Common myeloid progenitor, CD34-positive (primary cell): Measurements from ENCODE around the gene CARD10.

ENCODE experiments used
- CTCF ChIA-PET: fragments of 350-600 bp; sonication (Branson Sonifier 250); formaldehyde crosslinking; loops from one replicate; lab custom pipeline; 2021; ENCODE audit warnings: antibody characterized with exemption; lab: Charles Lee
- POLR2A ChIA-PET: fragments of 350-600 bp; sonication (Branson Sonifier 250); formaldehyde crosslinking; loops from one replicate; lab custom pipeline; 2021; ENCODE audit warnings: antibody characterized with exemption; lab: Charles Lee
- DNase-seq, 3 donors: peaks; one replicate each; pipeline versions ENCODE4 v3.0.0 to v3.0.0-alpha.2; 2013
- H3K27ac ChIP-seq, 2 experiments: 1 replicate in 1 of 2; 2 replicates in 1 of 2; pipeline ENCODE4 v1.7.0; 2013; ENCODE audit warnings: inconsistent platforms in 2 of 2, low read length in 2 of 2, mild to moderate bottlenecking in 2 of 2, low read depth in 1 of 2, moderate library complexity in 1 of 2; ENCODE audit not compliant: severe bottlenecking in 2 of 2, insufficient read depth in 1 of 2, poor library complexity in 1 of 2
- H3K27me3 ChIP-seq, 5 experiments: replicated peaks in 2 of 5; 1 replicate in 3 of 5; 2 replicates in 2 of 5; pipeline versions ENCODE4 v1.6.1 to v1.7.0; 2013; ENCODE audit warnings: low read length in 4 of 5, mild to moderate bottlenecking in 2 of 5, moderate library complexity in 2 of 5, inconsistent platforms in 1 of 5; ENCODE audit not compliant: insufficient read depth in 5 of 5, control insufficient read depth in 4 of 5
- H3K36me3 ChIP-seq, 4 experiments: 1 replicate in 2 of 4; 2 replicates in 2 of 4; pipeline versions ENCODE4 v1.6.1 to v1.7.0; 2013; ENCODE audit warnings: low read length in 3 of 4, control low read depth in 1 of 4, mild to moderate bottlenecking in 1 of 4; ENCODE audit not compliant: control insufficient read depth in 4 of 4, insufficient read depth in 4 of 4
- H3K4me1 ChIP-seq, 4 experiments: 1 replicate in 3 of 4; 2 replicates in 1 of 4; pipeline versions ENCODE4 v1.6.1 to v1.7.1; 2013; ENCODE audit warnings: low read length in 3 of 4, mild to moderate bottlenecking in 3 of 4, control low read depth in 1 of 4, inconsistent platforms in 1 of 4, moderate library complexity in 1 of 4; ENCODE audit not compliant: control insufficient read depth in 4 of 4, insufficient read depth in 4 of 4; ENCODE audit errors: control extremely low read depth in 1 of 4
- H3K4me3 ChIP-seq, 7 experiments: 1 replicate in 4 of 7; 2 replicates in 3 of 7; pipeline versions ENCODE4 v1.5.1 to v1.7.0; 2013; ENCODE audit warnings: mild to moderate bottlenecking in 7 of 7, low read length in 6 of 7, moderate library complexity in 6 of 7, inconsistent platforms in 2 of 7, low read depth in 2 of 7, control low read depth in 1 of 7; ENCODE audit not compliant: insufficient read depth in 4 of 7, control insufficient read depth in 1 of 7; ENCODE audit errors: extremely low read depth in 1 of 7
- H3K9me3 ChIP-seq, 5 experiments: 1 replicate in 4 of 5; 2 replicates in 1 of 5; pipeline versions ENCODE4 v1.6.1 to v1.7.1; 2013; ENCODE audit warnings: low read length in 4 of 5, mild to moderate bottlenecking in 2 of 5, inconsistent platforms in 1 of 5, low read depth in 1 of 5, moderate library complexity in 1 of 5; ENCODE audit not compliant: control insufficient read depth in 4 of 5, insufficient read depth in 2 of 5; ENCODE audit errors: control extremely low read depth in 1 of 5
- WGBS: methylation state at CpG from one replicate; pipeline ENCODE4 v1.1.5; 2013; ENCODE audit not compliant: insufficient coverage; 5-methylcytosine and 5-hydroxymethylcytosine counted together

CARD10 gene

DNA sequence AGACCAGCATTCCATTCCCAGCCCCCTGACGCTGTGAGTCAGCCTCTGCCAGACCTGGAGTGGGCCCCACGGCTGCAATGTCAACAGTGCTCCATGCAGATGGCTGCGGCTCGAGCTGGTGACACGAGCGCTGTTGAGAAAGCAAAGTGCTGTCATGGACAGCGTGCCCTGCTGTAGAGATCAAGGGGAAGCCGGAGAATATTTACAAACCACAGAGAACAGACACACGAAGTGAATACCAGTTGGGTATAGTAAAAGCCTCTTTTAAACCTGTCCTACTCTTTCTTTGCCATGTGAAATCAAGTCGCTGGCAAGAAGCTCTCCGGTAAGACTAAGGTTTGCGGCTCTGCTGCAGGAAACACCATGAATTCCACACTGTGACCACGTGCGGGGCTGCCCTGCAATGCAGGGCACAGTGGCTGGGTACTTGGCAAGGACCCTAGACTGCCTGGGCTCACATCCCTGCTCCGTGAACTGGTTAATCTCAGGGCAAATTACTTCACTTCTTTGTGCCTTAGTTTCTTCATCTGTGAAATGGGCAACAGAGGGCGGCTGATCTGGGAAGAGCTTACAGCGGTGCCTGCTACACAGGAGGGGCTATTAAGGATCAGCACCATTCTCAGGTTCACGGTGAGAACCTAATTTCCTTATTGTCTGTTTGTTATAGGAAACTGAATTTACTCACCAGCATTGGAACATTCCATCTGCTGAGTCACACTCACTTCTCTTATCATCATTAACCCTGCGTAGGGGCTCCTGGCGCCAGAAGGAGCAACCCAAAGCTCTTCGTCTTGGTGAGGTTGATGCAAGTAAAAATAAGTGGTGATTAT lies 64.1 kb downstream of the CARD10 start:
- CTCF ChIA-PET: interaction anchor here (1.0 to 6.2 kb wide), 10 partner anchors 10 to 194 kb away, joined by 3 to 66 read pairs (median 6); no protein-coding TSS in a partner anchor
- no peak overlapping the region for H3K27ac ChIP-seq

DNA sequence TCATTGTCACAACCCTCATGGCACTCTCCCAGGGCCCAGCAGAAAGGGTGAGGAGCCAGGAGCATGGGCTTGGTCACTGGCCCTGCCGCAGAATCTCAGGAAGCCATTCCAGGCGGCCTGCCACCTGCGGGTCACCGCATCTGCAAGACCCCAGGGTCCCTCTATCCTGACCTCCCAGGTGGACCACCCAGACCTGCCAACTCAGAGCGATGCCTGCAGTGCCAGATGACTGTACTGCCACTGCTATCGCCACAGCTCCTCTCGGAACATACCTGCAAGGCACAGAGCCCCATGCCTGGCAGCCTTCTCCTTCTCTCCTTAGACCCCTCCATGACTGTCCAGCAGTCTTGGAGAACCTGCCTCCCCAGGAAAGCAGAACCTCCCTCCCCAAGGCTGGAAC lies 65.5 kb downstream of the CARD10 start:
- 98% methylated on average over 6 of the region's 7 CpGs for WGBS
- H3K27me3 ChIP-seq: no peaks in the 10 kb centered on the region
- DNase-seq: no peak
- H3K27ac ChIP-seq: no peak overlapping the region
- no peaks in the 10 kb centered on the region for H3K36me3 ChIP-seq
- ChIA-PET POLR2A (interaction anchor here (0.6 kb wide), 1 partner anchor 143 kb away, joined by 3 read pairs; no protein-coding TSS in a partner anchor), CTCF (interaction anchor here (1.1 to 6.2 kb wide), 2 partner anchors 134 to 137 kb away, joined by 3 to 66 read pairs; no protein-coding TSS in a partner anchor)
- H3K9me3 ChIP-seq: peaks cover 0 to 3% (median 0%) of the 10 kb centered on the region in 5 experiments
- H3K4me3 ChIP-seq: no peak overlapping the region
- peaks cover 3 to 18% (median 11%) of the 10 kb centered on the region in 4 experiments for H3K4me1 ChIP-seq

More for the DNA sequence above, 64.1 kb downstream of the CARD10 start:
- WGBS: 87% methylated on average over 17 of the region's 21 CpGs
- Histone ChIP-seq H3K27me3 (no peaks in the 10 kb centered on the region), H3K9me3 (peaks cover 0 to 3% (median 0%) of the 10 kb centered on the region in 5 experiments), H3K4me3 (no peak overlapping the region), H3K4me1 (peaks cover 0 to 8% (median 4%) of the 10 kb centered on the region in 4 experiments), H3K36me3 (no peaks in the 10 kb centered on the region)
- POLR2A ChIA-PET: no interaction called here
- peak in 2 of 3 donors; percentile 65 to 71 for DNase-seq

DNA sequence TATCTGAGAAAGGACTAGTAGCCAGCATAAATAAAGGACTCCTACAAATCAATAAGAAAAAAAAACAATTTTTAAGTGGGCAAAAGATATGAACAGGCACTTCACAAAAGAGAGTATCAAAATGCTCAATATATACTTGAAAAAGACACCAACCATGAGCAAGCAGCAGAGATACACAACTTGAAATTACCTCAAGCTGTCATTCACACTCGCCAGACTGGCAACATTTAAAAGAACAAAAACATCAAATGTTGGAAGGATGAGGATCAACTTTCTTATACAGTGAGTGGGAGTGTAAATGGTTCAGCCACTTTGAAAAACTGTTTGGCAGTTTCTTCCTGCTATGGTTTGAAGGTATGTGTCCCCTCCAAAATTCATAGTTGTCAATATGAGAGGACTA lies 68.0 kb downstream of the CARD10 start:
- no peak for DNase-seq
- CTCF ChIA-PET: interaction anchor here (1.4 kb wide), 1 partner anchor 127 kb away, joined by 3 read pairs; no protein-coding TSS in a partner anchor
- no peak overlapping the region for H3K4me3 ChIP-seq
- H3K27me3 ChIP-seq: peaks cover 0 to 4% (median 0%) of the 10 kb centered on the region in 5 experiments
- peaks cover 0 to 3% (median 0%) of the 10 kb centered on the region in 5 experiments for H3K9me3 ChIP-seq
- no peaks in the 10 kb centered on the region for H3K36me3 ChIP-seq
- no peak overlapping the region for H3K27ac ChIP-seq
- POLR2A ChIA-PET: no interaction called here
- WGBS: no CpG with 5 or more reads among the region's 1 CpG
- peaks cover 3 to 18% (median 11%) of the 10 kb centered on the region in 4 experiments for H3K4me1 ChIP-seq

- Histone ChIP-seq H3K9me3 (peaks cover 0 to 3% (median 0%) of the 10 kb centered on the region in 5 experiments), H3K4me3 (no peak overlapping the region), H3K4me1 (peaks cover 0 to 16% (median 8%) of the 10 kb centered on the region in 4 experiments), H3K27ac (no peak overlapping the region), H3K36me3 (no peaks in the 10 kb centered on the region), H3K27me3 (peaks cover 0 to 4% (median 0%) of the 10 kb centered on the region in 5 experiments)
- ChIA-PET CTCF (interaction anchor here (0.6 to 3.1 kb wide), 7 partner anchors 9 to 133 kb away, joined by 3 to 23 read pairs (median 6); no protein-coding TSS in a partner anchor), POLR2A (no interaction called here)
- WGBS: 25% methylated on average over 11 of the region's 15 CpGs
- peak in 2 of 3 donors; percentile 51 to 59 for DNase-seq
Observed at GRCh38 chr22:37449331-37450001, 69.7 kb downstream of the CARD10 start.

GRCh38 chr22:37448516-37449127 lies 70.6 kb downstream of the CARD10 start:
- CTCF ChIA-PET: interaction anchor here (1.6 to 3.1 kb wide), 6 partner anchors 10 to 132 kb away, joined by 3 to 23 read pairs (median 6); no protein-coding TSS in a partner anchor
- no peak for DNase-seq
- Histone ChIP-seq H3K36me3 (no peaks in the 10 kb centered on the region), H3K27ac (no peak overlapping the region), H3K4me1 (peaks cover 0 to 16% (median 8%) of the 10 kb centered on the region in 4 experiments), H3K4me3 (no peak overlapping the region), H3K27me3 (peaks cover 0 to 4% (median 0%) of the 10 kb centered on the region in 5 experiments), H3K9me3 (peaks cover 0 to 3% (median 0%) of the 10 kb centered on the region in 5 experiments)
- WGBS: 95% methylated on average over 17 of the region's 18 CpGs
- POLR2A ChIA-PET: no interaction called here

GRCh38 chr22:37445501-37445900 lies 73.7 kb downstream of the CARD10 start:
- H3K4me1 ChIP-seq: peaks cover 0 to 15% (median 8%) of the 10 kb centered on the region in 4 experiments
- H3K27ac ChIP-seq: no peak overlapping the region
- CTCF ChIA-PET: interaction anchor here (0.6 to 1.2 kb wide), 3 partner anchors 10 to 222 kb away, joined by 3 read pairs; no protein-coding TSS in a partner anchor
- peaks cover 0 to 5% (median 3%) of the 10 kb centered on the region in 5 experiments for H3K9me3 ChIP-seq
- peaks cover 0 to 6% (median 0%) of the 10 kb centered on the region in 5 experiments for H3K27me3 ChIP-seq
- no peak overlapping the region for H3K4me3 ChIP-seq
- 97% methylated on average over 7 of the region's 9 CpGs for WGBS
- POLR2A ChIA-PET: no interaction called here
- no peak for DNase-seq
- H3K36me3 ChIP-seq: no peaks in the 10 kb centered on the region
